Keratinocyte (primary cell): ENCODE measurements around the gene FUZ. TPM values are rescaled to one million over a fixed set of nuclear protein-coding genes. Genes with fewer than 3 reads are reported as not detected.
A peak's percentile ranks its signal among the peaks of the same experiment; 100 is the strongest.

ENCODE experiments used
- DNase-seq: peaks from one replicate; pipeline ENCODE4 v3.0.0-alpha.2; 2011; ENCODE audit warnings: low read depth, missing footprints, low spot score
- FAIRE-seq: peaks from 2 replicates; lab custom pipeline; 2011; peaks lifted over from hg19 to GRCh38; lab: Jason Lieb, UNC
- H2AFZ ChIP-seq: 2 replicates; pipeline ENCODE4 v1.6.0; 2012; ENCODE audit warnings: low read length, control low read depth, inconsistent platforms; ENCODE audit not compliant: control insufficient read depth
- H3K27ac ChIP-seq: 2 replicates; pipeline ENCODE4 v1.5.1; 2011; ENCODE audit warnings: low read length; ENCODE audit not compliant: control insufficient read depth, insufficient read depth
- H3K27me3 ChIP-seq: 3 replicates; pipeline ENCODE4 v1.6.0; 2011; ENCODE audit warnings: low read length; ENCODE audit not compliant: control insufficient read depth, insufficient read depth; ENCODE audit errors: extremely low read depth
- H3K36me3 ChIP-seq, 2 experiments: 2 replicates in 1 of 2; 3 replicates in 1 of 2; pipeline ENCODE4 v1.5.1; 2011; ENCODE audit warnings: low read length in 2 of 2, mild to moderate bottlenecking in 1 of 2; ENCODE audit not compliant: control insufficient read depth in 2 of 2, insufficient read depth in 2 of 2; ENCODE audit errors: extremely low read depth in 1 of 2
- H3K4me1 ChIP-seq: 3 replicates; pipeline ENCODE4 v1.5.1; 2011; ENCODE audit warnings: low read length; ENCODE audit not compliant: control insufficient read depth, insufficient read depth; ENCODE audit errors: extremely low read depth
- H3K4me2 ChIP-seq: 3 replicates; pipeline ENCODE4 v1.6.0; 2011; ENCODE audit warnings: low read depth, low read length; ENCODE audit not compliant: control insufficient read depth, insufficient read depth; ENCODE audit errors: extremely low read depth
- H3K4me3 ChIP-seq, 3 experiments: fragments of 200-600 bp in 1 of 3; sonication (generic) in 1 of 3; 2 replicates in 2 of 3; 3 replicates in 1 of 3; pipeline ENCODE4 v1.5.1; 2011 to 2016; ENCODE audit warnings: low read length in 3 of 3, mild to moderate bottlenecking in 3 of 3, control low read depth in 2 of 3, inconsistent platforms in 1 of 3, low read depth in 1 of 3, mixed read lengths in 1 of 3, mixed run types in 1 of 3, moderate library complexity in 1 of 3; ENCODE audit not compliant: control insufficient read depth in 2 of 3, insufficient read depth in 2 of 3; ENCODE audit errors: extremely low read depth in 1 of 3
- H3K79me2 ChIP-seq: 2 replicates; pipeline ENCODE4 v1.6.0; 2012; ENCODE audit warnings: low read length; ENCODE audit not compliant: control insufficient read depth, insufficient read depth
- H3K9ac ChIP-seq: 3 replicates; pipeline ENCODE4 v1.6.0; 2011; ENCODE audit warnings: low read length; ENCODE audit not compliant: control insufficient read depth, insufficient read depth; ENCODE audit errors: extremely low read depth
- H3K9me1 ChIP-seq: 3 replicates; pipeline ENCODE4 v1.6.0; 2011; ENCODE audit warnings: low read length; ENCODE audit not compliant: control insufficient read depth, insufficient read depth; ENCODE audit errors: extremely low read depth
- H3K9me3 ChIP-seq: 2 replicates; pipeline ENCODE4 v1.5.1; 2012; ENCODE audit warnings: low read depth, low read length; ENCODE audit not compliant: control insufficient read depth
- H4K20me1 ChIP-seq: 3 replicates; pipeline ENCODE4 v1.6.0; 2011; ENCODE audit warnings: low read length; ENCODE audit not compliant: control insufficient read depth, insufficient read depth; ENCODE audit errors: extremely low read depth
- EZH2 ChIP-seq: IDR thresholded peaks from one replicate; pipeline ENCODE4 v1.6.1; 2012; ENCODE audit warnings: inconsistent platforms, mild to moderate bottlenecking, low read length, moderate library complexity
- dilution Hi-C: fragments of 300-500 bp; cut with MboI; formaldehyde crosslinking; loops from one replicate; pipeline ENCODE4 v1.7.0; 2020; ENCODE audit warnings: low sequenced_read_pairs; ENCODE audit not compliant: extremely low pct_ligation_motif_present
- polyA plus RNA-seq, 5 experiments: library from polyadenylated mRNA; depleted of rRNA in 3 of 5; stranded (reverse) in 3 of 5; stranded (forward) in 1 of 5; unstranded in 1 of 5; fragments of >200 nt; gene quantifications; 1 replicate in 1 of 5; 2 replicates in 3 of 5; 3 replicates in 1 of 5; pipeline versions ENCODE4 v1.2.1 to v1.2.3, GENCODE V29; 2011 to 2012; ENCODE audit warnings: missing spikeins in 2 of 5, low read depth in 1 of 5, low replicate concordance in 1 of 5
- TF ChIP-seq, protein P1 (sequence below), 3 experiments: IDR thresholded peaks in 1 of 3; conservative IDR thresholded peaks in 1 of 3; optimal IDR thresholded peaks in 1 of 3; 2 replicates in 2 of 3; 3 replicates in 1 of 3; pipeline versions ENCODE3 to v1.5.1; 2011; ENCODE audit warnings: low read length in 3 of 3, mild to moderate bottlenecking in 3 of 3, moderate library complexity in 2 of 3, control low read depth in 1 of 3, inconsistent platforms in 1 of 3; ENCODE audit not compliant: insufficient read depth in 2 of 3; ENCODE audit errors: extremely low read depth in 1 of 3

FUZ gene
- polyA plus RNA-seq, 1 donor (not counting 4 experiments of a cell fraction or from before 2014, with no cell fraction given), result 3.7 TPM

DNA sequence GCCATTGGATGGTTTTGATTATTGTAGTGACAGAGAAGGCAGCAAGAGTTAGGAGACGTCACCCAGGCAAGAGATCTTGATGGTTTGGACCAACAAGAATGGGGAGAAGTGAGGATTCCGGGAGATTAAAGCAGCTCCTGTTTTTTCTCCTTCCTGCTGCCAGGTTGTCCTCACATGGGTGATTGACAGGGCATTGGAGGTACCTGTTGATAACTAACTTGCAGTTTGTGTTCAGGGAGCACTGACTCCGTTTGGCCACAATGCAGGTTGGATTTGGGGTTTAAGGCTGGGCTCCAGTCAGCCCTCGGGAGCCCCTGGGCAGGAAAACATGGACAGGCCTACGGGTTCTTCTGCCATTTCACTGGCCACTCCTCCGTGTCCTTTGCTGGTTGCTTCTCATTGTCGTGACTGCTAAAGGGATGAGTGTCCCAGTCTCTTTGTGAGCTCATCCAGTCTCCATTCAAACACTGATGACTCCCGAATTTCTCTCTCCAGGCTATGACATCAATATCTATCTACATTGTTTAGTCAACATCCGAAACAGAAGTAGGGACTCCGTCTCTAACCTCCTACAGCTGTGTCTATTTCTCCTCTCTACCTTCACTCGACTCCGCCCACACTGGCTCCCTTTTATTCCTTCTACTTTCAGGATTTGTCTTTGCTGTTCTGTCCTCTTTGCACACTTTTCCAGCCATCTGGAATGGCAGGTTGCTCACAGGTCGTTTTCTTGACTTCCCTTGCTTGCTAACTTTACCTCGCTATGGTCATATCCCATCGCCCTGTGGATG is 36.5 kb upstream of the FUZ start:
- Histone ChIP-seq H3K9me1 (no peaks in the 10 kb centered on the region), H3K27ac (no peak overlapping the region), H3K9me3 (no peaks in the 10 kb centered on the region), H3K9ac (peak overlapping the region; percentile 94), H4K20me1 (peaks cover 5% of the 10 kb centered on the region), H3K4me3 (peak overlapping the region in 1 of 3 experiments; percentile 88), H3K79me2 (peaks cover 22% of the 10 kb centered on the region), H2AFZ (no peak overlapping the region), H3K36me3 (no peaks in the 10 kb centered on the region), H3K4me2 (peak overlapping the region; percentile 92), H3K4me1 (peaks cover 26% of the 10 kb centered on the region), H3K27me3 (no peaks in the 10 kb centered on the region)
- FAIRE-seq (no peak), DNase-seq (no peak)
- dilution Hi-C loops, result no loop called here
- TF ChIP-seq, protein P1, sequence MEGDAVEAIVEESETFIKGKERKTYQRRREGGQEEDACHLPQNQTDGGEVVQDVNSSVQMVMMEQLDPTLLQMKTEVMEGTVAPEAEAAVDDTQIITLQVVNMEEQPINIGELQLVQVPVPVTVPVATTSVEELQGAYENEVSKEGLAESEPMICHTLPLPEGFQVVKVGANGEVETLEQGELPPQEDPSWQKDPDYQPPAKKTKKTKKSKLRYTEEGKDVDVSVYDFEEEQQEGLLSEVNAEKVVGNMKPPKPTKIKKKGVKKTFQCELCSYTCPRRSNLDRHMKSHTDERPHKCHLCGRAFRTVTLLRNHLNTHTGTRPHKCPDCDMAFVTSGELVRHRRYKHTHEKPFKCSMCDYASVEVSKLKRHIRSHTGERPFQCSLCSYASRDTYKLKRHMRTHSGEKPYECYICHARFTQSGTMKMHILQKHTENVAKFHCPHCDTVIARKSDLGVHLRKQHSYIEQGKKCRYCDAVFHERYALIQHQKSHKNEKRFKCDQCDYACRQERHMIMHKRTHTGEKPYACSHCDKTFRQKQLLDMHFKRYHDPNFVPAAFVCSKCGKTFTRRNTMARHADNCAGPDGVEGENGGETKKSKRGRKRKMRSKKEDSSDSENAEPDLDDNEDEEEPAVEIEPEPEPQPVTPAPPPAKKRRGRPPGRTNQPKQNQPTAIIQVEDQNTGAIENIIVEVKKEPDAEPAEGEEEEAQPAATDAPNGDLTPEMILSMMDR (optimal IDR thresholded peaks at IDR 0.05 in 1 of 3, IDR thresholded peaks at IDR 0.05 in 1 of 3, conservative IDR thresholded peaks at IDR 0.05 in 1 of 3; ENCODE audit: extremely low read depth in 1 of 3, insufficient read depth in 2 of 3, low read length in 3 of 3), result no peak
- no peak for TF ChIP-seq EZH2

DNA sequence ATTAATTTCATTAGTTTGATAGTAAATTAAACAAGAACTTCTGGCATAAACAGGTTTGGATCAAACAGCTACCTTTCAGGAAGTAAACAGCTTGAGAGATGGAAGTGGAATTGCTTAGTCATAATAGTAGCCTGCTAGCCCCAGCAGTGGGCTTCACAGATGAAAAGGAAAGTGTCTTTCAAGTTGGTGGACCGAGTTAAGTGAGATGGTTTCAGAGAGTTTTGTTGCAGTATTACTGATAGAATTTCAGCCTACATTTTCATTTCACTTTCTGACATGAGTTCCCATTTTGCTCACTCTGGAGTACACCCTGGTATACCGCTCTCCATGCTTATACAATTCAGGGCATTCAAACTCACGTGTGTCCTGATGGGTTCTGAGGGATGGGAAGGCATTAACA is 35.8 kb upstream of the FUZ start:
- no peak overlapping the region for H3K27ac ChIP-seq
- dilution Hi-C loops, result no loop called here
- H2AFZ ChIP-seq, result no peak overlapping the region
- no peak overlapping the region for H3K9ac ChIP-seq
- TF ChIP-seq, protein P1 (optimal IDR thresholded peaks at IDR 0.05 in 1 of 3, IDR thresholded peaks at IDR 0.05 in 1 of 3, conservative IDR thresholded peaks at IDR 0.05 in 1 of 3; ENCODE audit: extremely low read depth in 1 of 3, insufficient read depth in 2 of 3, low read length in 3 of 3), result no peak
- no peak for TF ChIP-seq EZH2
- H3K36me3 ChIP-seq, result no peaks in the 10 kb centered on the region
- H3K4me1 ChIP-seq, result peaks cover 26% of the 10 kb centered on the region
- peaks cover 5% of the 10 kb centered on the region for H4K20me1 ChIP-seq
- H3K9me3 ChIP-seq, result no peaks in the 10 kb centered on the region
- H3K4me2 ChIP-seq, result no peak overlapping the region
- H3K9me1 ChIP-seq, result no peaks in the 10 kb centered on the region
- H3K79me2 ChIP-seq, result peaks cover 15% of the 10 kb centered on the region
- no peaks in the 10 kb centered on the region for H3K27me3 ChIP-seq
- H3K4me3 ChIP-seq, result no peak overlapping the region
- FAIRE-seq (no peak), DNase-seq (no peak)
